Adrenal gland (tissue), 5 donors: ENCODE measurements around the gene PSMD3.

Experiments
- POLR2A ChIP-seq, 2 donors: fragments of 450-650 bp; IDR thresholded peaks; one replicate each; pipeline ENCODE4 v1.6.1; 2017; ENCODE audit warnings: antibody characterized with exemption in 2 of 2, mild to moderate bottlenecking in 2 of 2, moderate library complexity in 1 of 2
- TF ChIP-seq, protein P1 (sequence below), 6 experiments: fragments of 450-650 bp in 4 of 6; fragments of 200-600 bp in 2 of 6; sonication (generic) in 1 of 6; IDR thresholded peaks; 1 replicate in 5 of 6; 2 replicates in 1 of 6; pipeline versions ENCODE4 v1.5.1 to v1.8.0; 2016 to 2021; ENCODE audit warnings: antibody characterized with exemption in 6 of 6, mild to moderate bottlenecking in 2 of 6, moderate library complexity in 1 of 6
- donor health status: DM: no; HTN: no; CAD: no.

DNA sequence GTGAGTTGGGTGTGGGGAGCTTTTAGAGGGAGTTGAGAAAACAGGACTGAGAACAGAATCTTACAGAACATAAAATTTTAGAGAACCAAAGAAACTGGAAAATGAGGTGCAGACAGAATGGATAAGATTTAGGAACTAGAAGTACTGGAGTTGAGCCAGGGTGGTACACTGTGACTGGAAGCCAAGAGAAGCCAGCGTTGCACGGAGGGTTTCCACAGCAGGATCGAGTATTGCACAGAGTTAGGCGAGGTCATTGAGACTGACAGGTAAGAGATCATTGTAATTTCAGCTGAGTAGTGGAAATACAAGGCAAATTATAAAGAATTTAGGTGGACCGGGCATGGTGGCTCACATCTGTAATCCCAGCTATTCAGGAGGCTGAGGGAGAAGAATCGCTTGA lies 11.2 kb upstream of the PSMD3 start:
- TF ChIP-seq, protein P1, sequence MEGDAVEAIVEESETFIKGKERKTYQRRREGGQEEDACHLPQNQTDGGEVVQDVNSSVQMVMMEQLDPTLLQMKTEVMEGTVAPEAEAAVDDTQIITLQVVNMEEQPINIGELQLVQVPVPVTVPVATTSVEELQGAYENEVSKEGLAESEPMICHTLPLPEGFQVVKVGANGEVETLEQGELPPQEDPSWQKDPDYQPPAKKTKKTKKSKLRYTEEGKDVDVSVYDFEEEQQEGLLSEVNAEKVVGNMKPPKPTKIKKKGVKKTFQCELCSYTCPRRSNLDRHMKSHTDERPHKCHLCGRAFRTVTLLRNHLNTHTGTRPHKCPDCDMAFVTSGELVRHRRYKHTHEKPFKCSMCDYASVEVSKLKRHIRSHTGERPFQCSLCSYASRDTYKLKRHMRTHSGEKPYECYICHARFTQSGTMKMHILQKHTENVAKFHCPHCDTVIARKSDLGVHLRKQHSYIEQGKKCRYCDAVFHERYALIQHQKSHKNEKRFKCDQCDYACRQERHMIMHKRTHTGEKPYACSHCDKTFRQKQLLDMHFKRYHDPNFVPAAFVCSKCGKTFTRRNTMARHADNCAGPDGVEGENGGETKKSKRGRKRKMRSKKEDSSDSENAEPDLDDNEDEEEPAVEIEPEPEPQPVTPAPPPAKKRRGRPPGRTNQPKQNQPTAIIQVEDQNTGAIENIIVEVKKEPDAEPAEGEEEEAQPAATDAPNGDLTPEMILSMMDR (IDR thresholded peaks at IDR 0.05): no peak
- no peak for TF ChIP-seq POLR2A (IDR thresholded peaks at IDR 0.05)
